Measurements from ENCODE around the gene ACOT9. TPM values are rescaled to one million over a fixed set of nuclear protein-coding genes. Genes with fewer than 3 reads are reported as not detected.

The ACOT9 gene
- total RNA-seq, 6 experiments from 2014 or later: 8.9 to 20.2 (median 14.6) TPM

GRCh38 chrX:23783589-23784469 lies 40.8 kb upstream of the ACOT9 start:
- Histone ChIP-seq H3K9me3 (no peaks in the 10 kb centered on the region), H3K4me3 (peak overlapping the region; percentile 55 to 67 (median 63)), H3K27me3 (no peaks in the 10 kb centered on the region), H3K27ac (peak overlapping the region; percentile 92 to 94 (median 92)), H3K4me1 (peaks cover 0 to 10% (median 3%) of the 10 kb centered on the region in 4 donors), H3K36me3 (peaks cover 0 to 13% (median 0%) of the 10 kb centered on the region in 4 donors)
- 29% methylated on average over 21 of the region's 21 CpGs for WGBS (ENCODE audit: insufficient coverage, low coverage, low lambda C conversion rate, missing lambda C conversion rate)
- DNase-seq (no peak), ATAC-seq (peak in 2 of 4 donors; percentile 4 to 6)
- TF ChIP-seq POLR2A (IDR thresholded peaks at IDR 0.05): no peak
- TF ChIP-seq, protein P1, sequence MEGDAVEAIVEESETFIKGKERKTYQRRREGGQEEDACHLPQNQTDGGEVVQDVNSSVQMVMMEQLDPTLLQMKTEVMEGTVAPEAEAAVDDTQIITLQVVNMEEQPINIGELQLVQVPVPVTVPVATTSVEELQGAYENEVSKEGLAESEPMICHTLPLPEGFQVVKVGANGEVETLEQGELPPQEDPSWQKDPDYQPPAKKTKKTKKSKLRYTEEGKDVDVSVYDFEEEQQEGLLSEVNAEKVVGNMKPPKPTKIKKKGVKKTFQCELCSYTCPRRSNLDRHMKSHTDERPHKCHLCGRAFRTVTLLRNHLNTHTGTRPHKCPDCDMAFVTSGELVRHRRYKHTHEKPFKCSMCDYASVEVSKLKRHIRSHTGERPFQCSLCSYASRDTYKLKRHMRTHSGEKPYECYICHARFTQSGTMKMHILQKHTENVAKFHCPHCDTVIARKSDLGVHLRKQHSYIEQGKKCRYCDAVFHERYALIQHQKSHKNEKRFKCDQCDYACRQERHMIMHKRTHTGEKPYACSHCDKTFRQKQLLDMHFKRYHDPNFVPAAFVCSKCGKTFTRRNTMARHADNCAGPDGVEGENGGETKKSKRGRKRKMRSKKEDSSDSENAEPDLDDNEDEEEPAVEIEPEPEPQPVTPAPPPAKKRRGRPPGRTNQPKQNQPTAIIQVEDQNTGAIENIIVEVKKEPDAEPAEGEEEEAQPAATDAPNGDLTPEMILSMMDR (IDR thresholded peaks at IDR 0.05): no peak
- intact Hi-C loops (cut with DNase I): no loop called here

GRCh38 chrX:23782863-23783588 lies 40.0 kb upstream of the ACOT9 start, which contains the start of gene SAT1:
Gene SAT1, plus strand, starts transcription at chrX:23783173. Its CDS starts 179 bp downstream, at chrX:23783352.
- H3K9me3 ChIP-seq: no peaks in the 10 kb centered on the region
- TF ChIP-seq, protein P1 (IDR thresholded peaks at IDR 0.05): peak; percentile 68 to 80 (median 78)
- TF ChIP-seq POLR2A (IDR thresholded peaks at IDR 0.05): peak; percentile 96
- peak within 1 kb of the TSS; percentile 92 to 94 (median 92) for H3K27ac ChIP-seq
- DNase-seq: peak; percentile 96 to 98 (median 97)
- H3K36me3 ChIP-seq: peaks cover 0 to 13% (median 0%) of the 10 kb centered on the region in 4 donors
- intact Hi-C loops (cut with DNase I): no loop called here
- no peaks in the 10 kb centered on the region for H3K27me3 ChIP-seq
- peak; percentile 85 to 97 (median 90) for ATAC-seq
- WGBS (ENCODE audit: insufficient coverage, low coverage, low lambda C conversion rate, missing lambda C conversion rate): 20% methylated on average over 23 of the region's 58 CpGs
- H3K4me1 ChIP-seq: peaks cover 0 to 10% (median 3%) of the 10 kb centered on the region in 4 donors
- H3K4me3 ChIP-seq: peak within 1 kb of the TSS; percentile 55 to 67 (median 63)

- no peaks in the 10 kb centered on the region for H3K9me3 ChIP-seq
- TF ChIP-seq, protein P1 (IDR thresholded peaks at IDR 0.05): no peak
- no peak for TF ChIP-seq POLR2A (IDR thresholded peaks at IDR 0.05)
- peaks cover 0 to 10% (median 3%) of the 10 kb centered on the region in 4 donors for H3K4me1 ChIP-seq
- H3K36me3 ChIP-seq: peaks cover 0 to 13% (median 0%) of the 10 kb centered on the region in 4 donors
- H3K27me3 ChIP-seq: no peaks in the 10 kb centered on the region
- ATAC-seq (no peak), DNase-seq (no peak)
- intact Hi-C loops (cut with DNase I): no loop called here
- WGBS (ENCODE audit: insufficient coverage, low coverage, low lambda C conversion rate, missing lambda C conversion rate): 27% methylated on average over 6 of the region's 6 CpGs
- H3K4me3 ChIP-seq: peak overlapping the region; percentile 10 to 67 (median 39)
- peak overlapping the region; percentile 51 to 79 (median 66) for H3K27ac ChIP-seq
These were observed 39.4 kb upstream of the ACOT9 start for GRCh38 chrX:23782455-23782854.

DNA sequence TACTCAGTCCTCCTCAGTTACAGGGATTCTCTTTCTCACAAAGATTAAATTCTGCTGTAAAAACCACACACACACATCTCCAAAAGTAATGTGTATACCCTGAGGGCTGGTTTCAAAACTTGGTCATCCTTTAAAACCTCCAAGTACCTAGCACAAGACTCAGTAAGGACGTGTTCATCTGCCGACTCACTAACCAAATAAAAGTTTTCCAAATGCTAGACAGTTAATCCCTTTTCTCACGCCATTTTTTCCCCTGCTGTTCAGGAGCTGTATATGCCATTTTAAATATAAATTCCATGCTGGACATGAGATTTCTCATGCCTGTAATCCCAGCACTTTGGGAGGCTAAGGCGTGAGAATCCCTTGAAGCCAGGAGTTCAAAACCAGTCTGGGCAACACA lies 35.9 kb upstream of the ACOT9 start:
- Histone ChIP-seq H3K4me1 (peaks cover 0 to 5% (median 0%) of the 10 kb centered on the region in 4 donors), H3K4me3 (no peak overlapping the region), H3K27ac (no peak overlapping the region), H3K27me3 (no peaks in the 10 kb centered on the region), H3K9me3 (no peaks in the 10 kb centered on the region), H3K36me3 (no peaks in the 10 kb centered on the region)
- TF ChIP-seq, protein P1 (IDR thresholded peaks at IDR 0.05): no peak
- TF ChIP-seq POLR2A (IDR thresholded peaks at IDR 0.05): no peak
- ATAC-seq: no peak
- WGBS (ENCODE audit: insufficient coverage, low coverage, low lambda C conversion rate, missing lambda C conversion rate): 77% methylated on average over 4 of the region's 4 CpGs
- no peak for DNase-seq
- intact Hi-C loops (cut with DNase I): no loop called here
